ENCODE results near the gene TSPAN15. TPM values are rescaled to one million over a fixed set of nuclear protein-coding genes. Genes with fewer than 3 reads are reported as not detected.

TSPAN15 gene
- total and polyA plus RNA-seq, 9 donors = 2.8 to 13.7 (median 5.6) TPM

GRCh38 chr10:69421611-69422308 lies 29.5 kb upstream of the TSPAN15 start:
- no peaks in the 10 kb centered on the region for H3K36me3 ChIP-seq
- TF ChIP-seq CTCF (IDR thresholded peaks at IDR 0.05) (no peak), EP300 (IDR thresholded peaks at IDR 0.05) (no peak), POLR2A (IDR thresholded peaks at IDR 0.05) (no peak)
- H3K27ac ChIP-seq = no peak overlapping the region
- no peaks in the 10 kb centered on the region for H3K9me3 ChIP-seq
- intact Hi-C loops (cut with DNase I) = loop anchor here in 1 of 4 donors (10.0 kb wide), 1 partner anchor 223 kb away; no protein-coding TSS in a partner anchor
- H3K4me3 ChIP-seq = no peak overlapping the region
- WGBS, 3 donors = 40 to 52% (median 45%) methylated on average over 13 of the region's 13 CpGs
- H3K4me1 ChIP-seq (ENCODE audit: insufficient read depth) = no peaks in the 10 kb centered on the region
- no peak for DNase-seq
- no peaks in the 10 kb centered on the region for H3K27me3 ChIP-seq

DNA sequence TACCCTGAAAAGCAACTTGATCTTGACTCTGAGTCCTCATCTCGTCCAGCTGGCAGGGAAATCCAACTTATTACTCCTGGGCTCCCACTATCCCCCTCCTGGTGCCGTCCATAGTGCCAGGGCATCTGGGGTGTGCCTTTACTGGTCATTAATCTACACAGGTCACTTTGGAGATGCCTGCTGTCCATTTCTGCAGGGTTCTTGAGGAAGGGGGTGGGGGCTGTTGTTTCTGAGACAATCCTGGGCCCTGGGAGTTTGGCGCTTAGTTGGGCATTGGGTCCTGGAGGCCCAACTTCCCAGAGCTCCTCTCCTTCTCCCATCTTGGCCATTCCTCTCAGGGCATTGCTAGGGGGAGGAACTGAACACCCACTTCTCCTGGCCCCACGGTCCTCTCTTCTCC lies 28.6 kb upstream of the TSPAN15 start:
- 86 to 94% (median 87%) methylated on average over 4 of the region's 4 CpGs for WGBS, 3 donors
- no peaks in the 10 kb centered on the region for H3K27me3 ChIP-seq
- H3K36me3 ChIP-seq = no peaks in the 10 kb centered on the region
- no peak overlapping the region for H3K4me3 ChIP-seq
- H3K4me1 ChIP-seq (ENCODE audit: insufficient read depth) = no peaks in the 10 kb centered on the region
- no peak for DNase-seq
- no peaks in the 10 kb centered on the region for H3K9me3 ChIP-seq
- H3K27ac ChIP-seq = no peak overlapping the region
- no peak for TF ChIP-seq POLR2A (IDR thresholded peaks at IDR 0.05)
- TF ChIP-seq EP300 (IDR thresholded peaks at IDR 0.05) = no peak
- TF ChIP-seq CTCF (IDR thresholded peaks at IDR 0.05) = no peak
- intact Hi-C loops (cut with DNase I) = loop anchor here in 1 of 4 donors (10.0 kb wide), 1 partner anchor 222 kb away; no protein-coding TSS in a partner anchor

GRCh38 chr10:69425041-69425440 lies 26.2 kb upstream of the TSPAN15 start:
- WGBS, 3 donors = 92 to 94% (median 92%) methylated on average over 2 of the region's 2 CpGs
- no peaks in the 10 kb centered on the region for H3K9me3 ChIP-seq
- H3K4me3 ChIP-seq = no peak overlapping the region
- H3K36me3 ChIP-seq = no peaks in the 10 kb centered on the region
- intact Hi-C loops (cut with DNase I) = loop anchor here in 2 of 4 donors (5.0 to 10.0 kb wide), 2 partner anchors 82 to 220 kb away; no protein-coding TSS in a partner anchor
- TF ChIP-seq EP300 (IDR thresholded peaks at IDR 0.05) (no peak), CTCF (IDR thresholded peaks at IDR 0.05) (no peak), POLR2A (IDR thresholded peaks at IDR 0.05) (no peak)
- no peak for DNase-seq
- no peaks in the 10 kb centered on the region for H3K4me1 ChIP-seq (ENCODE audit: insufficient read depth)
- no peaks in the 10 kb centered on the region for H3K27me3 ChIP-seq
- no peak overlapping the region for H3K27ac ChIP-seq

GRCh38 chr10:69425511-69426298 lies 25.6 kb upstream of the TSPAN15 start:
- no peak for TF ChIP-seq CTCF (IDR thresholded peaks at IDR 0.05)
- TF ChIP-seq EP300 (IDR thresholded peaks at IDR 0.05) = no peak
- no peak for TF ChIP-seq POLR2A (IDR thresholded peaks at IDR 0.05)
- intact Hi-C loops (cut with DNase I) = loop anchor here in 2 of 4 donors (5.0 to 10.0 kb wide), 2 partner anchors 82 to 219 kb away; no protein-coding TSS in a partner anchor
- WGBS, 3 donors = 69 to 71% (median 70%) methylated on average over 5 of the region's 5 CpGs
- Histone ChIP-seq H3K27me3 (no peaks in the 10 kb centered on the region), H3K27ac (no peak overlapping the region), H3K36me3 (no peaks in the 10 kb centered on the region), H3K4me3 (no peak overlapping the region), H3K9me3 (no peaks in the 10 kb centered on the region), H3K4me1 (ENCODE audit: insufficient read depth) (no peaks in the 10 kb centered on the region)
- no peak for DNase-seq
